ENCODE data around the gene ARRB1.
A peak's percentile ranks its signal among the peaks of the same experiment; 100 is the strongest.
"Not testable (repeated sequence)": the region's sequence is repeated elsewhere in the genome, so short reads cannot be mapped to it uniquely, and the experiment has no call there.

The ARRB1 gene

DNA sequence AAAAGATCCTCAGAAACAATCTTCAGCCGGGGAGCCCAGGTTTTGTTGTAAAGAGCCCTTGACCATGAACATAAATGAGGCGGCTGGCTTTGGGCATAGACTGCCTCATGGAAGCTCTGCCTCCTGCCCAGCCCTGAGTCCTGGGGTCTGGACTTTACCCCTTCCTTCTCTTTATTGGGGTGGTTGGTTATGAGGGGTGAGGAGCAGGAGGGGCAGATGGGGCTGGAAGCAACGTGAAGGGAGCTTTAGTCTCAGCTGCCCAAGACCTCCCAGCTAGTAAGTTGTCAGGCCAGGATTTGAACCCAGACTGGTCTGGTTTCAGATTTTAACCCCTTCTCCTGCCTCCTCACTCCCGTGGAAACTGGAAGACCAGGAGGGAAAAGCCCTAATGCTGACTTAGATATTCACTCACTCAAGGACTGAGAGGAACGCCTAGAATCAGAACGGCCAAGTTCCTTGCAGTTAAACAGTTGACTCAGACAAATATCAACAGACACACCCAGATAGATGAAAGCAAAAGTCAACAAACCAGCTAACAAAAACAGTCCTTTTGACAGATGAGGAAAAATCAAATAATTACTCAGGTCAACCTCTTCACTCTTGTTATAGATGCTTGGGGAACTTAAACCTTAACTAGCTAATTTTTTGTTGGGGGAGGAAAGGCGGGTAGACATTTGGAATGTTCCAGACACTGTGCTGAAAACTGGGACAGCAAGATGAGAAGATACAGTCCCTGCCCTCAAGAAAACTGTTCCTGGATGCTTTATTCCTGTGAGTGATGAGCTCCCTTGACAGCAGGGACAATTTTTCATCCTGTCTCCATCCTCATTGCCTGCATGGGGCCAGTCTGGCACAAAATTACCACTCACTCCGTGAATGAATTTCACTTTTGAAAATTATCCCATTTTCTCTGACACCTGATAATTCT lies 20.8 kb upstream of the ARRB1 start:
- DNase-seq, result no peak

GRCh38 chr11:75369560-75370255 lies 18.2 kb upstream of the ARRB1 start:
- DNase-seq, result no peak

GRCh38 chr11:75366826-75367225 lies 15.4 kb upstream of the ARRB1 start:
- DNase-seq, result not testable (repeated sequence)

DNA sequence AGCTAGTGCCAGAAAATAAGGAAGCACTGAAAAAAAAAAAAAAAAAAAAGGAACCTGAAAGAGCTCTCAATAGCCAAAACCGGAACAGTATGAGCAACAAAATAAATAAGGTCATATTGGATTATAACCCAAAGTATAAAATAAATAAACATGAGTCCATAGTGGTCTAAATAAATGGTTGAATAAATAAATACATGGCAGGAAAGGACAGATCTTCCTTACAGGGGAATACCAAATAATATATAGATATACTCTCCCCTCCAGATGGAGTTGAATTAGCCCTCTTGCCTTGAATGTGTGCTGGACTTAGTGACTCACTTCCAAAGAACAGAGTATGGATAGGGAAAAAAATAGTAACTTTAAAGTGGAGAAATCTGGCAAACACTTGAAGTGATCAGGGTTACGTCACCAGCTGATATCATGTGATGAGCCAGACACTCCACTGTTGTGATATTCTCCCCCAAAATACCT lies 14.3 kb upstream of the ARRB1 start:
- DNase-seq, result no peak

- DNase-seq, result not testable (repeated sequence)
Observed at GRCh38 chr11:75362285-75362684, 10.8 kb upstream of the ARRB1 start.

- DNase-seq, result no peak
Observed at GRCh38 chr11:75356613-75357012, 5.2 kb upstream of the ARRB1 start.

- no peak for DNase-seq
Observed at GRCh38 chr11:75355051-75355450, 3.6 kb upstream of the ARRB1 start.

GRCh38 chr11:75352588-75353206 lies 1.2 kb upstream of the ARRB1 start:
- DNase-seq, result no peak

DNA sequence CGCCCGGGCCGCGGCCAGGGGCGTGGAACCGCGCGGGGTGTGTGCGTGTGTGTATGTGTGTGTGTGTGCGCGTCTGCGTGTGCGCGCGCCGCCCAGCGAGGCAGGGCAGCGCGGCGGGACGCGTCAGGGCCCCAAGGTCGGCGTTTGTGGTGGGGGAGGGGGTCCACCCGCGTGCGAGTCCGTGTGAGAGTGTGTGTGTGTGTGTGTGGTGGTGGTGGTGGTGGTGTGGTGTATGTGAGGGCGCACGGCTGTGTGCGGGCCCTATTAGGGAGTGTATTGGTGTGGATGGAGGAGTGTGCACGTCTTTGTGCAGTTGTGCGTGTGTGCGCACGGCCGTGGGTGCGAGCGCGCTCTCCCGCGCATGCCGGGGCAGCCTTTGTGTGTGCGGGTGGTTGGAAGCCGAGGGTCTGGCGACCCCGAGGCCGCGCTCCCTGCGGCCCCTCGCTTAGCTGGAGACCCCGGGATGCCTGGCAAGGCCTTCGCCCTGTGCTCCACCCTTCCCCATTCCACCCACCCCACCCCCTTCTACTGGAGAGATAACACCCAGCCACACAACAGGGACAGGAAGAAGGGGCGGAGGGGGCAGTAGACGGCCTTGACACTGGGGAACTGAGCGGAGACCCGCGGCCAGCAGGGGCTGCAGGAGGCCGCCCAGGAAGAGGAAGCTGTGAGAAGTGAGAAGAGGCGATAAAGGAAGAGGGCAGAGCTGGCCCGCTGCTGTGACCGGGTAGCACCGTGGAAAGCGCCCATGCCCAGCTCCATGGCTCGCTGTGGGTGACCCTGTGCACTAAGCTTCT lies 528 bp upstream of the ARRB1 start:
- peak; percentile 50 to 59 for DNase-seq

DNA sequence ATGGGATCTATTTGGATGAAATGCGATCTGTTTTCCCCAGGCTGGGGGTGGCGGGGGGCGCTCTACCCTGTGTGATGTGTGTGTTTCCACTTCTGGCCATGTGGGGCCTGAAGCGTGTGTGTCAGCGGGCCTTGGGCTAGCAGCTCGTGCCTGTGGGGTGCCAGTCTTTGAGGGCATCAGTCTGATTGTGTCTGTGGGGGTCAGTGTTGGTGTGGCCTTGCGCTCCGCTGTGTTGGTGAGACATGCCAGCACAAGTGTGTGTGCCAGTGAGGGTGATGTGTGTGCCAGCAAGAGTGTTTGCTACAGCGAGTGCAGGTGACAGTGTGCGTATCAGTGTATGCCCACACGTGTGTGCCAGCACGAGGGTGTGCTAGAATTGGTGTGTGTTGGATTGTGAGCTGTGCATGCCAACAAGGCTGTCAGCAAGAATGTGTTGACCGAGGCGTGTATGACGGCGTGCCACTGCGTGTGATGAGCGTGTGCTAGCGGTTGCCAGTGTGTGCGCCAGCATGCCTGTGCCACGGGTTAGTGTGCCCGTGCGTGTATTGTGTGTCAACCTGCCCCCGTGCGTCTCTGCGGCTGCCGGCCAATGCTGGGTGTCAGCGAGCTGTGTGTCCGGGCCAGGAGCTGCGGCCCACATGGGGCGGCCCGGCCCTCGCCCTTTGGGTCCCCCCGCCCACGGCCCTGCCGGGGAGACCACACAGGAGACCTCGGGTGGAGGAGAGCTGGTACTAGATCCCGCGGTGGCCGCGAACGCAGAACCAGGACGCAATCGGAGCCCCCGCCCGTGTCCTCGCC lies 519 bp downstream of the ARRB1 start:
- peak; percentile 41 to 54 for DNase-seq

- DNase-seq, result no peak
Observed at GRCh38 chr11:75350122-75350742, 1.2 kb downstream of the ARRB1 start.

- no peak for DNase-seq
Observed at GRCh38 chr11:75349521-75350116, 1.8 kb downstream of the ARRB1 start.

GRCh38 chr11:75347781-75348566 lies 3.5 kb downstream of the ARRB1 start:
- no peak for DNase-seq

GRCh38 chr11:75346912-75347647 lies 4.4 kb downstream of the ARRB1 start:
- no peak for DNase-seq

- DNase-seq, result no peak
Observed at GRCh38 chr11:75346296-75346695, 5.2 kb downstream of the ARRB1 start.

DNA sequence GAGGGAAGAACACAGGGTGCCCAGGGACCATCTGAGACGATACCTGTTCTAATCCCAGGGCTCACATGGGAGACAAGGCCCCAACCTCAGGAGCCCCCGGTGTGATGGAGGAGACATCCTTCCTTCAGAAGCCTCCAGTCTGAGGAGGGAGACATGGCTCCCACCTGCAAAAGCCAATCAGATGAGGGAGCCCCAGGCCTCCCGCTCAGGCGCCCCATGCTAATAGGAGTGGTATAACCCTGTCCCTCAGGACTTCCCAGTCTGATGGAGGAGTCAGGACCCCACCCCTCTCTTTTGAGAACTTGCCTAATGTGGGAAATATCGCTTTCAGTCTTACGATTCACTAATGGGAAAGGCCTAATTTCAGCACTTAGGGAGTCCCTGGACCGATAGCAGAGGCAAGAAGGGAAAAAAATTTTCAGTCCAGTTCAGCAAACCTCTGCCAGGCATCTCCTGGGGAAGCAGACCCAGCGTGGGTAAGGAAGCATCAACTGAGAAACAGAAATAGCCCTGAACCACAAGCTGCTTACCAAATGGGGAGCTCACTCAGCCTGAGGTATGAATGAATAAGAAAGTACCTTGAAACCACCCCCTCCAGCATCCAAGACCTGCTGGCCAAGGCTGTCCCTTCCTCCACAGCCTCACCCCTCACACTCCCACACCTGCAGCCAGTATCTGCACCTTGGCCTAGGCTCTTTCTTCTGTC lies 5.9 kb downstream of the ARRB1 start:
- no peak for DNase-seq

DNA sequence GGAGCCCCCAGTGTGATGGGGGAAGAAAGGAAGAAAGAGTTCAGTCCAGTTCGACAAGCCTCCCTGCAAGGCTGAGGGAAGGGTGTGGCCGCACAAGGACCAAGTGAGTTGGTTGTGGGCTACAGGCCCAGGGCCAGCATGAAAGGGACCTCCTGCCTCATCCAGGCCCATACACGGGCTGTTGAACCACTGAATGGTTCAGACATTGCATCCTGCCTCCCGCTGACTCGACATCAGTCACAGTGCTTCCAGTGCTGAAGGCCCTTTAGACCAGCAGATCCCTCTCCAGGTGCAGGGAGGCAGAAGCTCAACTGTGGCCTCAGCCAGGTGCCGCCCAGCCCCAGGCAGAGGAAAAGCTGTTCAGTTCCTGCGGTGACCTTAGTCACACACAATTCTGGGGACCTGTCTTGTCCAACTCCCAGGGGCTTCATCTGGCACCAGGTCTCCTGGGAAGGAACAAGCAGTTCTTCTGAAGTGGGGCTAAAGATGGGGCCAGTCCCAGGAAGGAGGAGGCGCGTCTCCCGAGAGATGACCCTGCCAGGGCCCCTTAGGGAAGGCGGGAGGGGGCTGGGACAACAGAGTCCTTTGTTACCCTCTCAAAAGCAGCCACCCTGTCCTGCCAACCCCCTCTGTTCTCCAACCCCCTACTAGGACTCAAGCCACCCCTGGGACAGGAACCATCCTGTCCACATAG lies 6.6 kb downstream of the ARRB1 start:
- no peak for DNase-seq

DNA sequence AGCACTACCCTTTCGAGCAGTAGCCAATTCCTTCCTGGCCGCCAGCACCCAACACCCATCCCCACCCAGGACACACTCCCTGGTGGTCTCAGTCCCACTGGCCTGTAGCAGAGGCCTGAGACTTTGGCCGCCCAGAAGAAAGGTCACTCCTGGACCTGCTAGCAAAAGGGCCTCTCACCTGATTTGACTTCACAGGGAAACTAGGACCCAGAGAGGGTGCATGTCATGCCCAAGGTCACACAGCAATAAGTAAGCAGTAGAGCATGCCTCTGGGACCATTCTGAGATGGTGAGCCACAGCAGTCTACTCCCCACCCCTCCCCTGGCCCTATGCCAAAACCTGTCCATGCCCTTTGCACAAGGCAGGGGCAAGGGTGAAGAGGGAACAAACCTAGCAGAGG lies 7.3 kb downstream of the ARRB1 start:
- no peak for DNase-seq

All from activated CD4-positive, alpha-beta T cell treated with anti-CD3 and anti-CD28 coated beads, Interleukin-2, amount 50 U/mL, for 48 hours (primary cell).